Measurements from ENCODE around the gene ZNF334.
A peak's percentile ranks its signal among the peaks of the same experiment; 100 is the strongest.

Gene ZNF334

GRCh38 chr20:46545827-46546138 lies 32.4 kb upstream of the ZNF334 start:
- no peak for DNase-seq (ENCODE audit: low spot score)

- peak; percentile 70 for DNase-seq (ENCODE audit: low spot score)
These were observed 31.9 kb upstream of the ZNF334 start for GRCh38 chr20:46545077-46545826.

GRCh38 chr20:46544576-46544975 lies 31.2 kb upstream of the ZNF334 start:
- DNase-seq (ENCODE audit: low spot score): peak; percentile 39

- DNase-seq (ENCODE audit: low spot score): no peak
These were observed 30.6 kb upstream of the ZNF334 start for GRCh38 chr20:46543959-46544358.

GRCh38 chr20:46543033-46543432 lies 29.7 kb upstream of the ZNF334 start:
- DNase-seq (ENCODE audit: low spot score): no peak

- no peak for DNase-seq (ENCODE audit: low spot score)
These were observed 28.0 kb upstream of the ZNF334 start for GRCh38 chr20:46541229-46541935.

GRCh38 chr20:46539113-46539512 lies 25.8 kb upstream of the ZNF334 start:
- DNase-seq (ENCODE audit: low spot score): no peak

GRCh38 chr20:46530640-46531039 lies 17.3 kb upstream of the ZNF334 start:
- no peak for DNase-seq (ENCODE audit: low spot score)

GRCh38 chr20:46523696-46524328 lies 10.5 kb upstream of the ZNF334 start:
- DNase-seq (ENCODE audit: low spot score): no peak

- DNase-seq (ENCODE audit: low spot score): no peak
These were observed 9.7 kb upstream of the ZNF334 start for GRCh38 chr20:46523108-46523507.

- peak; percentile 67 for DNase-seq (ENCODE audit: low spot score)
These were observed 7.7 kb upstream of the ZNF334 start for GRCh38 chr20:46520976-46521579.

- DNase-seq (ENCODE audit: low spot score): no peak
These were observed 7.2 kb upstream of the ZNF334 start for GRCh38 chr20:46520540-46520939.

GRCh38 chr20:46519471-46520068 lies 6.2 kb upstream of the ZNF334 start:
- no peak for DNase-seq (ENCODE audit: low spot score)

GRCh38 chr20:46509523-46509922 lies 3.8 kb downstream of the ZNF334 start:
- DNase-seq (ENCODE audit: low spot score): no peak

- no peak for DNase-seq (ENCODE audit: low spot score)
These were observed 5.5 kb downstream of the ZNF334 start for GRCh38 chr20:46507760-46508407.

- no peak for DNase-seq (ENCODE audit: low spot score)
These were observed 7.9 kb downstream of the ZNF334 start for GRCh38 chr20:46505506-46505905.

GRCh38 chr20:46501961-46502360 lies 11.4 kb downstream of the ZNF334 start:
- DNase-seq (ENCODE audit: low spot score): no peak

- no peak for DNase-seq (ENCODE audit: low spot score)
These were observed 11.9 kb downstream of the ZNF334 start for GRCh38 chr20:46501337-46501942.

- DNase-seq (ENCODE audit: low spot score): no peak
These were observed 19.3 kb downstream of the ZNF334 start for GRCh38 chr20:46494077-46494476.

- DNase-seq (ENCODE audit: low spot score): no peak
These were observed 22.0 kb downstream of the ZNF334 start for GRCh38 chr20:46491354-46491753.

GRCh38 chr20:46488451-46488850 lies 24.9 kb downstream of the ZNF334 start:
- DNase-seq (ENCODE audit: low spot score): no peak

- DNase-seq (ENCODE audit: low spot score): no peak
These were observed 25.7 kb downstream of the ZNF334 start for GRCh38 chr20:46487628-46488027.

Data from pons (tissue), 1 donor.